A172 (cell line): ENCODE data around the gene DNAJC1. TPM values are rescaled to one million over a fixed set of nuclear protein-coding genes. Genes with fewer than 3 reads are reported as not detected.
"Not testable (repeated sequence)": the region's sequence is repeated elsewhere in the genome, so short reads cannot be mapped to it uniquely, and the experiment has no call there.

Experiments
- DNase-seq: peaks from one replicate; pipeline ENCODE4 v3.0.0-alpha.2; 2015; ENCODE audit warnings: low spot score
- total RNA-seq: library from RNA; depleted of rRNA; stranded (reverse); fragments of >200 nt; shearing (Covaris generic); gene quantifications from 2 replicates; pipeline ENCODE4 v1.2.3, GENCODE V29; 2014; rRNA removed

Gene DNAJC1
- total RNA-seq, 1 experiment from 2014 or later: 28.5 TPM

- no peak for DNase-seq
Measured at GRCh38 chr10:21728618-21729017, 274.9 kb downstream of the DNAJC1 start.

GRCh38 chr10:21727452-21728168 lies 275.9 kb downstream of the DNAJC1 start:
- peak; percentile 42 for DNase-seq

DNA sequence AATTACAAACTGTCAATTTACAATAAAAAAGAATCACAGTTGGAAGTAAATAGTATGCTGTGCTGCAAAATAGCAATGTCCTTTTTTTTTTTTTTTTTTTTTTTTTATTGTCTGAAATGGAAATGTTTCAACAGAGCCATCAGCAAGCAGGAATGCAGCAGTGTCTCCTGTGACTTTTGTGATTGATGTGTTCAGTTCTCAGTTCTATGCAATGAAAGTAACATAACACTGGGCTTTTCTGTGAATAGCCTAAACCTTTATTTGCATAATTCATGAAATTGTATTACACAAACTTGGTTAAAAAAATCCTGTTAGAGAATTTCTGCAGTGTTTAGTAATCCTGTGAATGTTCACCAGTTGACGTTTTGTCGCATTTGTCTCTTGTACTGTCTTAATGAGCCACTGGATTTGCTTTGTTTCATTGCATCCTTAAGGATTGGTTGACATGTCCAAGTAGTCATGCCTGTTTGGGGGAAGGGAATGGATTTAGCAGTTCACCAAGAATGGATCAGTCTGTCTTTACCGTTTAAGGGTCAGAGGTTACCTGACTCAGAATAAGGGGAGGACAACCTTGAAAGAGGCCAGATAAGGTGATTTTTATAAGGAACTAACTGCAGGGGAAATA lies 276.8 kb downstream of the DNAJC1 start:
- no peak for DNase-seq

GRCh38 chr10:21724687-21725367 lies 278.7 kb downstream of the DNAJC1 start:
- peak; percentile 96 for DNase-seq

DNA sequence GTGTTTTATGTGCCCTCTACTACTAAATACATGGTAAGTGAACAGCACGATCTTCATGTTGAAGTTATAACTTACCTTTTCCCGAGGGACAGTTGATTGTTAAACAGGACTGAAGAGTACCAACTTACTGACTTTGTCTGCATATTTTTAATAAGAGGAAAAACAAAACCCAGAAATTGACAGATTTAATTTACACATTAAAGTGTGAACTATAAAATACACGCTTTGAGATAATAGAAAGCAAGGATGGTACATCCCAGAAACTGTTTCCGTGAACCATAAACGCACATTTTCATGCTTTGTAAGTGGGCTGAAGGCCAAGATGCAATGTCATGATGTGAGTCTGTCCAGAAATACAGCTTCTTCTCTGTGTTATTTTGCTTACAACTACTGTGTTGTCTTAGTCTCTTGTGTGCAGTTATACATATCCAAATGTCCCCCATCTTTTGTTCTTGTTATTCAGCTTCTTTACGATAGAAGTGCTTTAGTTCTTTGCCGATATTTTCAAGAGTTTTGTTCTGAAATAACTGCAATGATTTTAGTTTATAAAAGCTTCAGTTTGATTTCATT lies 279.4 kb downstream of the DNAJC1 start:
- DNase-seq: no peak

DNA sequence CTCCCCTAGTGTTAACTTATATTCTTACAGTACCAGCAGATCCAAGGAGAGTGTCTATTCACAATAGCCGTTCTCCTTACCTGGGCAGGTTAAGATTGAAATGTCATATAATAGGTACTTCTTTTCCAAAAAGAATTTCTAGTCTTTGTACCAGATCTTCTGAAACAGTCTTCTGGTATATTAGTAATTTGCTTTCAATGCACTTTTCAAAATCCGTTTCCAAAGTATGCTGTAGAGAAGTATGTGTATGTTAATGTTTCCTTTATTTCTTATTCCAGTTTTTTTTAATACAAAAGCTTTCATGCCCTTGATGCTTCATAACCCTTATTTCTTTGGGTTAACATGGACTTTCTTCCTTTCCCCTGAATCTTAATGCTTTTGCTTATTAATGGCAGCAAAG lies 281.3 kb downstream of the DNAJC1 start:
- DNase-seq: no peak

GRCh38 chr10:21721000-21721665 lies 282.4 kb downstream of the DNAJC1 start:
- DNase-seq: no peak

DNA sequence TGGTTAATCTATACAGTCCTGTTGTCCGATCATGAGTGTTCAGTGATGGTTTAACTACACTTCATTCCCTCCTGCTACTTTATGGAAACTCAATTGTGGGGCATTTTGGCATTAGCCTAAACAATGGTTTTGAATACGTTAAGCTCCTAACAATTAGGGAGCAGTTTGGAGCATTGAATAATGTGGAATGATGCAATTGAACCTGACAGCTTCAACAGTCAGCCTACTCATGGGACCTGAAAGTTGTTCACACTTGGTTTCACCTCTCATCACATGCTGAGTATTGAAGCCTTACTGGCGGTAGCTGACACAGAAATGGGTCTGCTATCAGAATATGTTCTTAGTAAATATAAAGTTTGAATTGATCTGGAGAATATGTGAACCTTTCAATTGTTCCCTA lies 283.4 kb downstream of the DNAJC1 start:
- DNase-seq: no peak

DNA sequence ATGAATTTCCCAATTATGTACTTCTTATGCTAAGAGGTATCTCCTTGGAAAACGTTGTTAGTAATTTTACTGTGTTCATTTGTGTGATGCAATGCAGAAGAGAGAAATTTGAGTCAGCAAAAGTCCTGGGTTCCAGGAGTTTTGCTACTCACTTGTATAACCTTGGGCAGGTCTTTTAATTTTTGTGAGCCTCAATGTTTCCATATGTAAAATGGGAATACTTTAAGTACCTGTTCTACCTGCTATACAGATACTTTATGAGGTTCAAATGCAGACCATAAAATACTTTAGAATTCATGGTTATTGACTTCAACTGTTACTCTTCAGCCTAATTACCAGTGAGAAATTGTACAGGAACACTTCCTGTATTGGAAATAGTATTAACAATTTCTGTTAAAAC lies 284.0 kb downstream of the DNAJC1 start:
- no peak for DNase-seq

DNA sequence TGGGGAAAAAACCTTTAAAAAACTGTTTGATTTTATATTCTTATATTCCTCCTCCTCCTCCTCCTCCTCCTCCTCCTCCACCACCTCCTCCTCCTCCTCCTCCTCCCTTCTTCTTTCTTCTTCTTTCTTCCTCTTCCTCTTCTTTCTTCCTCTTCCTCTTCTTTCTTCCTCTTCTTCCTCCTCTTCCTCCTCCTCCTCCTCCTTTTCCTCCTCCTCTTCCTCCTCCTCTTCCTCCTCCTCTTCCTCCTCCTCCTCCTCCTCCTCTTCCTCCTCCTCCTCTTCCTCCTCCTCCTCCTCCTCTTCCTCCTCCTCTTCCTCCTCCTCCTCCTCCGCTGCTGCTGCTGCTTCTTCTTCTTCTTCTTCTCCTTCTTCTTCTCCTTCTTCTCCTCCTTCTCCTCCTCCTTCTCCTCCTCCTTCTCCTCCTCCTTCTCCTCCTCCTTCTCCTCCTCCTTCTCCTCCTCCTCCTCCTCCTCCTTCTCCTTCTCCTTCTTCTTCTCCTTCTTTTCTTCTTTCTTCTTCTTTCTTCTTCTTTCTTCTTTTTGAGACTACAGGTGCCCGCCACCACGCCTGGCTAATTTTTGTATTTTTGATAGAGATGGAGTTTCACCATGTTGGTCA lies 286.0 kb downstream of the DNAJC1 start:
- DNase-seq: not testable (repeated sequence)

GRCh38 chr10:21715531-21716195 lies 287.9 kb downstream of the DNAJC1 start:
- DNase-seq: peak; percentile 42

GRCh38 chr10:21712975-21713374 lies 290.6 kb downstream of the DNAJC1 start:
- DNase-seq: no peak

DNA sequence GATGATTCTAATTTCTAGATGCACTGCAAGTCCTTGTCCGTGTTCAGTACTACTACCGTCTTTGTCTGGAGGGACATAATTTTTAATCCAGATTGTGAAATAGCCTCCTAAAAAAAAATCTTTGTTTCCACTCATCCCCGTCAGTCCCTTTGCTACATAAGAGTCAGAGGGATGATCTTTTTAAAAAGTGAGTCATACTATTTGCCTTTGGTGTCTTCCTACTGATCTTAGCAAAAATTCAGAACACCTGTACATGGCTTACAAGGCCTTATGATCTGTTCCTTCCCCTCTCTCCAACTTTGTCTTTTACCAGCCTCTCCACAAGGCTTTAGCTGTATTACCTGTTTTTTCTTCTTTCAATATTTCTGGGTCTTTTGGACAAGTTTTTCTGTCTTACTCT lies 296.0 kb downstream of the DNAJC1 start:
- no peak for DNase-seq

Other genes with a start within 250 kb of the DNAJC1 start
- not detected in 2 replicates for gene EBLN1, start 214.3 kb upstream of the DNAJC1 start, total RNA-seq